Heart right ventricle (tissue), 16 donors: ENCODE results near the gene DCTN5. TPM values are rescaled to one million over a fixed set of nuclear protein-coding genes. Genes with fewer than 3 reads are reported as not detected.

ENCODE experiments used
- ATAC-seq, 8 donors: fragments of 200-7000 bp; cut with Tn5 transposase; one replicate each; pipeline ENCODE4 v1.9.1; 2020; ENCODE audit warnings: mild to moderate bottlenecking in 8 of 8, moderate library complexity in 8 of 8, moderate number of reproducible peaks in 1 of 8
- DNase-seq, 2 donors: peaks; one replicate each; pipeline ENCODE4 v3.0.0-alpha.2; 2020
- H3K27ac ChIP-seq, 10 donors: fragments of 200-600 bp; sonication (generic) in 2 of 10; one replicate each; pipeline versions ENCODE4 v1.5.0 to v1.8.0; 2020 to 2022; ENCODE audit warnings: mild to moderate bottlenecking in 3 of 10
- H3K27me3 ChIP-seq, 7 donors: fragments of 200-600 bp; one replicate each; pipeline ENCODE4 v1.8.0; 2021 to 2022; ENCODE audit warnings: mild to moderate bottlenecking in 2 of 7
- H3K36me3 ChIP-seq, 9 donors: fragments of 200-600 bp; sonication (generic) in 1 of 9; one replicate each; pipeline versions ENCODE4 v1.5.0 to v1.8.0; 2020 to 2022; ENCODE audit warnings: mild to moderate bottlenecking in 2 of 9
- H3K4me1 ChIP-seq, 9 donors: fragments of 200-600 bp; sonication (generic) in 1 of 9; one replicate each; pipeline versions ENCODE4 v1.5.0 to v1.8.0; 2020 to 2022; ENCODE audit warnings: mild to moderate bottlenecking in 4 of 9
- H3K4me3 ChIP-seq, 10 donors: fragments of 200-600 bp; sonication (generic) in 2 of 10; one replicate each; pipeline versions ENCODE4 v1.5.0 to v1.8.0; 2020 to 2022; ENCODE audit warnings: mild to moderate bottlenecking in 7 of 10, moderate library complexity in 2 of 10
- H3K9me3 ChIP-seq, 11 donors: fragments of 200-600 bp in 10 of 11; sonication (generic) in 2 of 11; one replicate each; pipeline versions ENCODE4 v1.5.0 to v1.8.0; 2013 to 2022; ENCODE audit warnings: mild to moderate bottlenecking in 2 of 11, control low read depth in 1 of 11, moderate library complexity in 1 of 11
- CTCF ChIP-seq, 9 donors: fragments of 200-600 bp; sonication (generic) in 2 of 9; IDR thresholded peaks; one replicate each; pipeline versions ENCODE4 v1.5.0 to v1.8.0; 2021 to 2022; ENCODE audit warnings: antibody characterized with exemption in 9 of 9, mild to moderate bottlenecking in 5 of 9, moderate library complexity in 1 of 9
- WGBS, 2 donors: extraction: QIAGEN DNeasy Blood & Tissue Kit; methylation state at CpG; one replicate each; pipeline ENCODE4 v1.1.7; 2013; ENCODE audit warnings: inconsistent platforms in 1 of 2; 5-methylcytosine and 5-hydroxymethylcytosine counted together
- intact Hi-C, 10 donors: fragments of 100-400 bp; cut with DNase I; formaldehyde crosslinking; loops; one replicate each; pipeline versions ENCODE4 v1.11.1 to v1.14.2; 2022
- polyA plus RNA-seq, 2 donors: library from polyadenylated mRNA; stranded (reverse); fragments of 200-250 nt; gene quantifications; one replicate each; pipeline ENCODE4 v1.2.3, GENCODE V29; 2013
- total RNA-seq, 10 donors: library from RNA; stranded (reverse); fragmentation: NEBNext Ultra II Directional in 3 of 10; extraction: Animal tissue kit (Norgen Biotek cat#: 25700) in 3 of 10; gene quantifications; one replicate each; pipeline versions ENCODE4 v1.2.1 to v1.2.4, GENCODE V29; 2021 to 2023
- donor health status: Arrhythmogenic right ventricular cardiomyopathy.
- donor health status: ischemic (EF 13 %, LVEDD 7.1; RV severe dilation, severe dysfunction).
- donor health status: healthy with polysubstance abuse.
- donor health status: DM: no; HTN: yes; CAD: no.
- donor health status: DM: no; HTN: no; CAD: no.
- donor health status: ischemic (EF 25% LVEDD 6.9; RV normal size, moderate dysfunction).
- donor health status: ischemic (EF 25% LVEDD 5.7; RV mildly dilated, moderate dysfunction).
- donor health status: healthy.
- donor health status: DM: yes; HTN: yes; CAD: no.
- donor health status: Ischemic cardiomyopathy.
- donor health status: ischemic (EF 35%, LVEDD 5.7; RV mildly dilated, moderate dysfunction).
- donor health status: nonischemic (EF 11% LVEDD 7.7; RV severe dilation, severe dysfunction).
- donor health status: DM: yes; HTN: yes; CAD: no.
- donor health status: PGD.
- donor health status: ischemic (EF 29% LVEDD 5.4; RV normal size, mild dysfunction).
- donor health status: nonischemic (EF 23%, LVEDD 6.1; RV moderate dilation, normal function).

Gene DCTN5
- total and polyA plus RNA-seq, 12 donors, result 5.9 to 50.4 (median 40.7) TPM

GRCh38 chr16:23702951-23703350 lies 61.7 kb downstream of the DCTN5 start:
- TF ChIP-seq CTCF (IDR thresholded peaks at IDR 0.05), result no peak
- Histone ChIP-seq H3K27me3 (peaks cover 0 to 39% (median 5%) of the 10 kb centered on the region in 7 donors), H3K27ac (no peak overlapping the region), H3K4me3 (no peak overlapping the region), H3K36me3 (no peaks in the 10 kb centered on the region), H3K9me3 (peaks cover 0 to 12% (median 5%) of the 10 kb centered on the region in 11 donors), H3K4me1 (no peaks in the 10 kb centered on the region)
- no peak for ATAC-seq
- WGBS, 2 donors, result 63 to 70% methylated on average over 2 of the region's 2 CpGs
- intact Hi-C loops, result no loop called here
- no peak for DNase-seq

- WGBS, 2 donors, result 85 to 88% methylated on average over 22 of the region's 22 CpGs
These were observed 63.7 kb downstream of the DCTN5 start for GRCh38 chr16:23704772-23705516.

DNA sequence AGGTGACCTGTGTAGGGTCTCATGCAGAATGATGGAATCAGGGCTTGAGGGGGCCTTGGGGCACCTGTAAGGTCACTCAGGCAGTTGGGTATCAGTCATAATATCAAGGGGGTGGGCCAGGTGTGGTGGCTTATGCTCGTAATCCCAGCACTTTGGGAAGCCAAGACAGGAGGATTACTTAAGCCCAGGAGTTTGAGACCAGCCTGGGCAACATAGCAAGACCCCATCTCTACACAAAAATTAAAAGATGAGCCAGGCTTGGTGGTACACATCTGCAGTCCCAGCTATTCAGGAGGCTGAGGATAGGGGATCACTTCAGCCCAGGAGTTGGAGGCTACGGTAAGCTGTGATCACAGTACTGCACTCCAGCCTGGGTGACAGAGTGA lies 64.2 kb downstream of the DCTN5 start:
- Histone ChIP-seq H3K9me3 (peaks cover 0 to 32% (median 16%) of the 10 kb centered on the region in 11 donors), H3K4me3 (no peak overlapping the region), H3K4me1 (no peaks in the 10 kb centered on the region), H3K27ac (no peak overlapping the region), H3K36me3 (no peaks in the 10 kb centered on the region), H3K27me3 (peaks cover 0 to 35% (median 6%) of the 10 kb centered on the region in 7 donors)
- DNase-seq, result no peak
- 76 to 86% methylated on average over 2 of the region's 2 CpGs for WGBS, 2 donors
- intact Hi-C loops, result no loop called here
- no peak for TF ChIP-seq CTCF (IDR thresholded peaks at IDR 0.05)
- ATAC-seq, result no peak

More at GRCh38 chr16:23704772-23705516, 63.7 kb downstream of the DCTN5 start:
- intact Hi-C loops, result no loop called here
- Histone ChIP-seq H3K4me1 (no peaks in the 10 kb centered on the region), H3K36me3 (no peaks in the 10 kb centered on the region), H3K4me3 (no peak overlapping the region), H3K27ac (no peak overlapping the region), H3K27me3 (peaks cover 0 to 35% (median 5%) of the 10 kb centered on the region in 7 donors), H3K9me3 (peaks cover 0 to 27% (median 14%) of the 10 kb centered on the region in 11 donors)
- ATAC-seq (no peak), DNase-seq (no peak)
- no peak for TF ChIP-seq CTCF (IDR thresholded peaks at IDR 0.05)

- DNase-seq, result no peak
- H3K27ac ChIP-seq, result no peak overlapping the region
- TF ChIP-seq CTCF (IDR thresholded peaks at IDR 0.05), result no peak
- H3K27me3 ChIP-seq, result peaks cover 0 to 40% (median 16%) of the 10 kb centered on the region in 7 donors
- 65 to 81% methylated on average over 4 of the region's 4 CpGs for WGBS, 2 donors
- no peak for ATAC-seq
- no peaks in the 10 kb centered on the region for H3K36me3 ChIP-seq
- no peaks in the 10 kb centered on the region for H3K4me1 ChIP-seq
- peaks cover 0 to 33% (median 16%) of the 10 kb centered on the region in 11 donors for H3K9me3 ChIP-seq
- intact Hi-C loops, result no loop called here
- no peak overlapping the region for H3K4me3 ChIP-seq
These were observed 65.2 kb downstream of the DCTN5 start for GRCh38 chr16:23706439-23706838.
